ENCODE data around the gene SDK1.

The SDK1 gene

DNA sequence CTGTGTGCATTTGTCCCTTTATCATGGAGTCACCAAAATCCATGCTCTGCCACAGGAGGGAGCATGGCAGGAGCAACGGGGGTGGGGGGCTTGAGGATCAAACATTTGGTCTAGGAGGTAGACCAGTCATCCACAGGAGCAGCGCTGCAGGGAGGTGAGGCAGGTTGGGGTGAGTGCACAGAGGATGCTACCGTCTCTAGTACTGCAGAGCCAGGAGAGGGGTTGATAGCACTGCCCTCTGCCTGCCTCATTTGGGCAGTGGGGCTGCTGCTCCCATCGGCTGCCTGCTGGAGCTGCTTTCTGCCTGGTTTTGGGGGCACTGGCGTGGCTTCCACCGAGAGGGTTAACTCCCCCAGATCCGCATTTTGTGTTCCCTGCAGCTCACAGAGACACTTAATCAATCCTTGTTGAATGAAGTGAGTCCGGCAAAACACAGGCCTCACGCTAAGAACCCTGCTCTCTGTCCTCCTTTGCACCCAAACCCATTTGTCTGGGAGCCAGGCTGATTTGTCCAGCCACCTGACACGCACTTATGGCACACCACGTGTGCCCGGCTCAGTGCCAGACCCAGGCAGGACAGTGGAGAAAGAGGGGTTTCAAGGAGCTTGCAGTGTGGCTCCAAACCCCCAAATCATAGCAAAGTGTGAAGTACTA, 854.0 kb downstream of the SDK1 start:
- TF ChIP-seq POLR2A (IDR thresholded peaks at IDR 0.05; ENCODE audit: low read length) (no peak), GATA1 (IDR thresholded peaks at IDR 0.05; ENCODE audit: low read depth, low read length) (no peak)
- DNase-seq: no peak

GRCh38 chr7:4156190-4156589, 855.1 kb downstream of the SDK1 start:
- no peak for TF ChIP-seq POLR2A (IDR thresholded peaks at IDR 0.05; ENCODE audit: low read length)
- no peak for TF ChIP-seq GATA1 (IDR thresholded peaks at IDR 0.05; ENCODE audit: low read depth, low read length)
- DNase-seq: no peak

DNA sequence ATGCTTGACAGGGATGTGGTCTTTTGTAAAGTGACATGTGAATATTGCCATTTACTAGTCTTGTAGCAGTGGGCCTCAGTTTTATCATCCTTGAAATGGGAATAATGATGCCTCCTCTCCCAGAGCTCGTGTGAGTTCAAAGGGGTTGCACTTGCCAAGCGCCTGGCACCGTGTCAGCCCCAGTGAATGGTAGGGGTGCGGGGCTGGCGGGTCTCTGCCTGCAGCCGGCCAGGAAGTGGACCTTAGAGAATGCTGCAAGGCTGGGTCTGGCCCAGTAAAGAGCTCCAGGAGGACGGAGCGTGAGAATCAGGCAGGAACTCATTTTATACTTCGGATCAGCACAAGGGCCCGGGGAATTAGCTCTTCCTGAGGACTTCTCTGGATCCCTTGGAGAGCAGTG, 856.6 kb downstream of the SDK1 start:
- no peak for DNase-seq

DNA sequence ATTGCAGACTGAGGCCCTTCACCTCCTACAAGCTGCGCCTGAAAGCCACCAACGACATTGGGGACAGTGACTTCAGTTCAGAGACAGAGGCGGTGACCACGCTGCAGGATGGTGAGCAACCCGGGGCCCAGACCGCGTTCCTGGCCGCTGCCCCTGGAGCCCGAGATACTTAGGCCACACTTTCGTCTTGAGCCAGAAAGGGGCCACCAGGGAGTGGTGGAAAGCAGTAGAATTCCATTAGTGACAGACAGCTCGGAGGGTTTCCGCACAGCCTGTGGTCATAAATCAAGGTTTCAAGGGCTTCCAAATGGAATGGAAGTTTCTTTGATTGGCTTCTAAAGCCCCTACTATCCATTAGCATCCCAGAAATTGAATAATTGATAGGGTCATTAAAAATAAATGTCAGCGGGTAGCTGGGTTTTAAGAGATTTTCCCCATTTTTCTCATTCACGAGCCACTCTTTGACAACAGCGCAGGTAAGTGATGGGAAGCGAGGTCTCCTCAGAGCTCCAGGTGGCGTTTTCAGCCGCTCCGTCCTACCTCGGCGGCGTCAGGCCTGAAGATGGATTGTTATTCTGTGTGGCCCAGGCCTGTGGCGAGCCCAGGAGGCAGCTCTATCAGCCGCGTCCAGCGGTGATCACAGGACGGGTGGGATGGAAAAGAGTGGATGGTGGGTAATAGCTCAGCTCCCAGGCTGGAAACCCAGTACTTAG, 857.5 kb downstream of the SDK1 start:
- TF ChIP-seq GATA1 (IDR thresholded peaks at IDR 0.05; ENCODE audit: low read depth, low read length) (no peak), POLR2A (IDR thresholded peaks at IDR 0.05; ENCODE audit: low read length) (no peak)
- no peak for DNase-seq

More for the DNA sequence above, 856.6 kb downstream of the SDK1 start:
- no peak for TF ChIP-seq GATA1 (IDR thresholded peaks at IDR 0.05; ENCODE audit: low read depth, low read length)
- no peak for TF ChIP-seq POLR2A (IDR thresholded peaks at IDR 0.05; ENCODE audit: low read length)

- TF ChIP-seq GATA1 (IDR thresholded peaks at IDR 0.05; ENCODE audit: low read depth, low read length) (no peak), POLR2A (IDR thresholded peaks at IDR 0.05; ENCODE audit: low read length) (no peak)
- DNase-seq: no peak
These were observed 858.1 kb downstream of the SDK1 start for GRCh38 chr7:4159154-4159501.

- DNase-seq: no peak
- TF ChIP-seq GATA1 (IDR thresholded peaks at IDR 0.05; ENCODE audit: low read depth, low read length) (no peak), POLR2A (IDR thresholded peaks at IDR 0.05; ENCODE audit: low read length) (no peak)
These were observed 858.9 kb downstream of the SDK1 start for GRCh38 chr7:4159761-4160554.

GRCh38 chr7:4162884-4163564, 862.0 kb downstream of the SDK1 start:
- TF ChIP-seq POLR2A (IDR thresholded peaks at IDR 0.05; ENCODE audit: low read length) (no peak), GATA1 (IDR thresholded peaks at IDR 0.05; ENCODE audit: low read depth, low read length) (no peak)
- no peak for DNase-seq

DNA sequence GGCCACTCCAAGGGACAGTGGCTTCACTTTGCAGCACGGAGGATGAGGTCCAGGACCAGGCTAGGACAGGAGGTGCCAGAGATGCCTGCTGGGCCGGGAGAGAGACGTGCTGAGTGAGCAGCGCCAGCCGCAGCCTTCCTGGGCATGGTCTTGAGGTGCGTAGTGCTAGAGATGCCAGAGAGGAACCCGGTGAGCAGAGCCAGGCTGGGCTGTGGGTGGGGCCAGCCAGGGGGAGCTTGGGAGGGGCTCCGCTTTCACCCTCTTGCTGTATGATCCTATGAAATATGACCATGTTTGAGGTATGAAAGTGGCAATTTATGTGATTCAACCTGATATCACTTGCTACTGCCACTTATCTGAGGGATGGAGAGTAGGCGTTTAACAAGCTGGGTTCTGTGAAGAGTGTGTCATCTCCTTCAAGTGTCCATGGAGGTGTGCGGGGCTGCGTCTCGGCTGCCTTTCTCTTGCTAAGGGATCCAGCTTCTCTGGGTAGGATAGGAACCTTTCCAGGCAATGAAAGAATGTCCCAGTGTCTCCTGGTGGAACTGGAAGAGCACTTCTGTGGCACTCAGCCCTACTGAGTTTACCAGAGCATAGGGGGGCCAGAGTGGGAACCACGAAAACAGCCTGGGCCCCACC, 862.6 kb downstream of the SDK1 start:
- no peak for TF ChIP-seq POLR2A (IDR thresholded peaks at IDR 0.05; ENCODE audit: low read length)

GRCh38 chr7:4164556-4164955, 863.5 kb downstream of the SDK1 start:
- TF ChIP-seq GATA1 (IDR thresholded peaks at IDR 0.05; ENCODE audit: low read depth, low read length) (no peak), POLR2A (IDR thresholded peaks at IDR 0.05; ENCODE audit: low read length) (no peak)
- DNase-seq: no peak

More for the DNA sequence above, 862.6 kb downstream of the SDK1 start:
- no peak for DNase-seq

- TF ChIP-seq GATA1 (IDR thresholded peaks at IDR 0.05; ENCODE audit: low read depth, low read length): no peak
- no peak for TF ChIP-seq POLR2A (IDR thresholded peaks at IDR 0.05; ENCODE audit: low read length)
- no peak for DNase-seq
These were observed 865.3 kb downstream of the SDK1 start for GRCh38 chr7:4166340-4166739.

DNA sequence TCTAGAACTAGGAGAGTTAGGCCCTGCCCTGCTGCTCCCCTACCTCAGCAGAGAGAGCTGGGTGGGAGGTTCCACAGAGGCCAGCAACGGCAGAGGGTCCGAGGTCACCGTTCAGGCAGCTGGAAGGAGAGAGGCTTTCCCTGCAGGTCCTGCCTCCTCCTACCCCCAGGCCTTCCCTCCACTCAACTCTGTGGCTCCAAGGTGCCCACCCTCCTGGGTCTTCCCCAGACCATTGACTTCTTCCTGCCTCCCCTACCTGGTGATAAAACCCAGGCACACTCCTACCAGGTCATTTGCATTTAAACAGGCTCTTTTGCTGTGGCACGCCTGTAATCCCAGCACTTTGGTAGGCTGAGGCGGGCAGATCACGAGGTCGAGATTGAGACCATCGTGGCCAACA, 865.8 kb downstream of the SDK1 start:
- TF ChIP-seq GATA1 (IDR thresholded peaks at IDR 0.05; ENCODE audit: low read depth, low read length) (no peak), POLR2A (IDR thresholded peaks at IDR 0.05; ENCODE audit: low read length) (no peak)
- no peak for DNase-seq

GRCh38 chr7:4167385-4167910, 866.4 kb downstream of the SDK1 start:
- no peak for TF ChIP-seq POLR2A (IDR thresholded peaks at IDR 0.05; ENCODE audit: low read length)
- TF ChIP-seq GATA1 (IDR thresholded peaks at IDR 0.05; ENCODE audit: low read depth, low read length): no peak
- no peak for DNase-seq

DNA sequence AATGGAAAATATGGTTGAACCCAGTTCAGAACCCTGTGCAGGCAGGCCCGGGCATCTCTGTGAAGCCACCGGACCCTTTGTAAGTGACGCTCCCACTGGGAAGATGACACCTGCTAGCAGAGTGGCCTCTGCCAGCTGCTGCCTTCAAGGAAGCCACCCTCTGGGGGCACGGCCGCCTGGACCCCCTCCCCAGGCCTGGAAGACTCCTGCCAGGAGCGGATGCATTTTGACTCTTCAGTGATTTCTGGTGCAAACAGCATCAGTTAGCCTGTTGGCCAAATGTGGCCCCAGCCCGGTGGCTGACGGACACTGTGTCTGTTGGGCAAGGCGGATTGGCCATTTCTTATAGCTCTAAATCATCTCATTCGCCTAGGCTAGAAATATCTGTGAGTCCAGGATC, 867.0 kb downstream of the SDK1 start:
- TF ChIP-seq GATA1 (IDR thresholded peaks at IDR 0.05; ENCODE audit: low read depth, low read length) (no peak), POLR2A (IDR thresholded peaks at IDR 0.05; ENCODE audit: low read length) (no peak)
- no peak for DNase-seq
